ENCODE measurements around the gene TMEM200C.

- TF ChIP-seq CTCF (IDR thresholded peaks at IDR 0.05; ENCODE audit: poor library complexity) (no peak), EZH2 (IDR thresholded peaks at IDR 0.05; ENCODE audit: borderline replicate concordance) (no peak), EZH2phosphoT487 (IDR thresholded peaks at IDR 0.05; ENCODE audit: low read depth, severe bottlenecking, unreplicated experiment) (no peak)
Observed at GRCh38 chr18:5891184-5891853, 4.0 kb downstream of the TMEM200C start.

All from hepatocyte (in vitro differentiated cells).